Activated CD4-positive, CD25-positive, alpha-beta regulatory T cell treated with anti-CD3 and anti-CD28 coated beads, Interleukin-2, amount 50 U/mL, for 16 hours (primary cell): Measurements from ENCODE around the gene SPATS2.
"Not testable (repeated sequence)": the region's sequence is repeated elsewhere in the genome, so short reads cannot be mapped to it uniquely, and the experiment has no call there.

Experiments
- DNase-seq: peaks from one replicate; pipeline ENCODE4 v3.0.0-alpha.2; 2020; ENCODE audit warnings: low read depth, low spot score

The SPATS2 gene

DNA sequence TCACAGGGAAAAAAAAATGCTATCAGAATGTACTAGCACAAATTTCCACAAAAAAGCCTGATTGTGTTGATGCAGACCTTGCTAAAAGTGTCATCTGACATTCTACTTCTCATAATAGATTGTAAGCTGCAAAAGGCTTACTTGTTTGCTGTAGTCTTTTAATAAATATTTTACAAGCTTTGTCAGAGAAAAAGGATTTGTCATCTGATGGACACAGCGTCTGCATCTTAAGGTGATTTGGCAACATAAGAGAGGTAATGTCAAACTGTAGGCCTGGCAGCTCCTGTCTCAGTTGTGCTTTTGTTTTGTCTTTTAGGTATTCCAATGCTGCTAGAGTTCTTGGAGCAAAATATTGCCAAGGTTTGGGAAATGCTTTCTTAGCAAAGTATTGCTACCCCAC lies 145.3 kb downstream of the SPATS2 start:
- no peak for DNase-seq

DNA sequence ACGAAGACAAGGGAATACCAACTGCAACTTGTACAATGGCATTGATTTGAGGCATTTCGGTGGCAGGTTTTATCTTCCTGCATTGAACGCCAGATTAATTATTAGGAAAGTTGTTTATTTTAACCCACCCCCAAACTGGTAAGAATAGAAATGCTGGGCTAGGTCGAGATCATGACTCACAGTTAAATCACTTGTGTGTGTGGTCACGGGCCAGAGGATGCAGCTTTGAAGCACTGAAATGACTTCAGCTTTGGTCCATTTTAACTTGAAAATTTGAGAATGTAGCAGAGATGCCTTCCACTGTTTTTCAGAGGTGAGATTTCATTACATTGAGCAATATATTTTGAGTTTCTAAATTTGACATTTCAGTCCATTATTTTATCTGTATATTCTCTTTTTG lies 148.0 kb downstream of the SPATS2 start:
- DNase-seq = no peak

DNA sequence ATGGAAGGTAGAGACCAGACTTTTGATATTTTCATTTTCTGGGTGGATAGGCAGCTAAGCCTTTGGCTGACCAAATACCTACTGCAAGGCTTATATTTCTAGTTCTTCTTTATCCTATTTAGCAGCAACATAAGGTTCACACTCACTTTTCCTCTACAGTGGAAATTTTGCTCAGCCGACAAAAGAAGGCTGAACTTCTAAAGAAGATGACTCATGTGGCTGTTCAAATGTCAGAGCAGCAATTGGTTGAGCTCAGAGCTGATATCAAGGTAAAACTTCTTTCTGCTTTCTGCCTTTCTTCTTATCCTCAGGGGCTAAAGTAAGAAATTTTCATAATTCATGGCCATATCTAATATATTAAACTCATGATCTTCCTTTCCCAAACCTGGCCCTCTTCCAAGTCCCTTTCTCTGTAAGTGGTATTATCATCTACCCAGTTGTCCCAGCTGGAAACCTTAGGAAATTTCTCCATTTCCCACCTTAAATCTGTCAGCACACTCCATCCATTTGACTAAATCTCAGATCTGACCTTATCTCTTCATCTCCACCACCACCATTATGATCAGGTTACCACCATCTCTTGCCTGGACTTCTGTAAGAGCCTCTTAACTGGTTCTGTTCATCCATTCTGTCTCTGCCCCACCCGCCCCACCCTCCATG lies 151.8 kb downstream of the SPATS2 start:
- no peak for DNase-seq

- no peak for DNase-seq
Measured at GRCh38 chr12:49519574-49519936, 152.3 kb downstream of the SPATS2 start.

GRCh38 chr12:49521389-49521788 lies 154.1 kb downstream of the SPATS2 start:
- DNase-seq = no peak

GRCh38 chr12:49524660-49525324 lies 157.5 kb downstream of the SPATS2 start:
- no peak for DNase-seq

- DNase-seq = no peak
Measured at GRCh38 chr12:49525942-49526341, 158.7 kb downstream of the SPATS2 start.

- DNase-seq = no peak
Measured at GRCh38 chr12:49527361-49528130, 160.3 kb downstream of the SPATS2 start.

- DNase-seq = no peak
Measured at GRCh38 chr12:49529414-49529813, 162.2 kb downstream of the SPATS2 start.

- DNase-seq = no peak
Measured at GRCh38 chr12:49531745-49532144, 164.5 kb downstream of the SPATS2 start.

- DNase-seq = no peak
Measured at GRCh38 chr12:49533331-49533730, 166.1 kb downstream of the SPATS2 start.

DNA sequence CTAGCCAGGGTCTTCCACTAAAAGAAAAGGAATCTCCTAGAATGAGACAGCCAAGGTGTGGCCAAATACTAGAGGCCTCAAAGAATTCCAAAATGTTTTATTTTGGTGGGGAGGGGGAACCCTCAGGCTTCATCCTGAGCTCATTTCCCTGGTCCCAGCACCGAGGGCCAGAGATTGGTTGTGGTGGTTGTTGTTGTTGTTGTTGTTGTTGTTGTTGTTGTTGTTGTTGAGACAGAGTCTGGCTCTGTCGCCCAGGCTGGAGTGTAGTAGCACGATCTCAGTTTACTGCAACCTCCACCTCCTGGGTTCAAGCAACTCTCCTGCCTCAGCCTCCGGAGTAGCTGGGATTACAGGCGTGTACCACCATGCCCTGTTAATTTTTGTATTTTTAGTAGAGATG lies 166.9 kb downstream of the SPATS2 start:
- DNase-seq = not testable (repeated sequence)

DNA sequence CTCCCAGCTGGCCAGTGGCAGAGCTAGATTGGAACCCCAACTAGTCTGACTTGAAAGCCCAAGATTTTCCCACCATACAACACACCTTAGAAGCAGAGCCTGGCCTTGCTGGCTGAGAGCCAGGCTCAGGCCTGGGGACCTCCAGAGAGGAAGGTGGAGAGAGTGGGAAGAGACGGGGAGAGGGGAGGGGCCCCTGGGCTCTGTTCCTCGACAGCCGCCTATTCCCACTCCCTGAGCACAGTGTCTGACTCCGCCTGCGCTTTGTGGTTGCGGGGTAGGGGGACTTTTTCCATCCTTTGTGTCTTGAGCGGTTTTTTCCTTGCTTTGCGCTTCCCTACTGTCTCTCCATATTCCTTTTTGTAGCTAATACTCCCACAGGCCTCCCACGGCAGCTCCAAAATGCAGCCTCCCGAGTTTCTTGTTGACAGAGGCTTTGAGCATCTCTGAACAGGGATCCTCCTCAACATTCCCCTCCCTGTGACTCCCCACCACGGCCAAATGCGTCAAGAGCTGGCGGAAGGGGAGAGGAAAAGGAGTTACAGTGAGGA lies 167.5 kb downstream of the SPATS2 start:
- no peak for DNase-seq

GRCh38 chr12:49535921-49536525 lies 168.8 kb downstream of the SPATS2 start:
- no peak for DNase-seq

- no peak for DNase-seq
Measured at GRCh38 chr12:49536526-49537071, 169.3 kb downstream of the SPATS2 start.

- no peak for DNase-seq
Measured at GRCh38 chr12:49537231-49537751, 170.0 kb downstream of the SPATS2 start.

DNA sequence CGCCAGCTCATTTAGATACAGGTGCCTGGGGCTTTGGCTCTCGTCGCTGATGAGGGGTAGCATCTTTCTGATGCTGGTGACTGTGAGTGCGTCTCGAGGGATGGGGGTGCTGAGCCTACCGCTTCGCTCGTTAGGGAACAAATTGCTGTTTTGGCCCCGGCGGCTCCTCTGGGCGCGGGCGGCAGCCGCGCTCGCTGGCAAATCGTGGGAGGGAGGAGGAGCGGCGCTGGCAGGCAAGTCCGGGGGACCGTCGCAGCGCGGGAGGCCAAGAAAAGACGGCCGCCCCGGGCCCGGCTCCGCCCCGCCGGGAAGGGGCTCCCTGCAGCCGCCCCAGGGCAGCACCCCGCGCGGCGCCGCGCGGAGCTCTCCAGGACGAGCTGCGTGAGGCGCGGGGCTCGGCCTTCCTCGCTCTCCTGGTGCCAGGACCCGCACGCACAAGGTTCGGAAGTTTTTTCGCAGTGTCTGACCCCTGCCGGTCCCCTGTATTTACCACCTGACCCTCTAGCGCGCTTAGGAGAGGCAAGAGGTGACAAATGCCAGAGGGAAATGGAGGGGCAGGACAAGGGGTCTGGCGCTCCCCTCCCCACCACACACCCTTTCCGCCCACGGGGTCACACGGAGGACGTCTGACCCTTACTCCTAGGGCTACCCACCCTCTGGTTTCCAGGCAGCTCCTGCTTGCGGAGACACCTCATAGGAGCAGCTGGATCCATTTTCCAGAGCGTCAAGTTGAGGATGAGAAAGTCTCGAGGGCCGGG lies 170.7 kb downstream of the SPATS2 start:
- DNase-seq = no peak

- DNase-seq = peak; percentile 75
Measured at GRCh38 chr12:49538510-49539403, 171.5 kb downstream of the SPATS2 start, which contains the start of gene KCNH3. TSS of gene KCNH3 (plus strand) at chr12:49539030. CDS start at chr12:49539417, 387 bp downstream.

GRCh38 chr12:49539406-49540228 lies 172.4 kb downstream of the SPATS2 start:
- no peak for DNase-seq
